ENCODE data around the gene SERPINE2.

The SERPINE2 gene

DNA sequence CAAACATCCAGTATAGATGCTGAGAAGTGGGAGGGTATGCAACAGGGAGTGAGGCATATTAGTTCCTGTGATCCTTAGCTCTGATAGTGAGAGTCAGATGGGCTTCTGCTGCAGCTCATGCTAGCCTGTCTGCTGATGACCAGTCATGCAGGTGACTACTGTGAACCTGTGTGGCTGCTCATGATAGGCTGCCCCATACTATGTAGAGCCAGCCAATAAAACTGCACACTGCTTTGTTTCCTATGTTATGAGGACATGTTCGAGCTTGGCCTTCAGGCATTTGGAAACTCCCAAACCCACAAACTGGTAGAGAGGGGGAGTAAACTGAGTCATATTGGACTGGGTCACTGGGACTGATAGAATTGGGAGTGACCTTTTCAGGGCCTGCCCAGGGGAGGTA, 20.1 kb upstream of the SERPINE2 start:
- no peaks in the 10 kb centered on the region for H3K36me3 Mint-ChIP-seq (ENCODE audit: low read depth)
- H3K27ac Mint-ChIP-seq, result no peak overlapping the region
- no peak overlapping the region for H3K4me3 Mint-ChIP-seq
- H3K27me3 Mint-ChIP-seq (ENCODE audit: low read depth), result peaks cover 7% of the 10 kb centered on the region
- peaks cover 5% of the 10 kb centered on the region for H3K9me3 Mint-ChIP-seq
- peaks cover 32% of the 10 kb centered on the region for H3K4me1 Mint-ChIP-seq
- TF ChIP-seq CTCF (IDR thresholded peaks at IDR 0.05; ENCODE audit: unreplicated experiment in 3 of 3), result no peak

DNA sequence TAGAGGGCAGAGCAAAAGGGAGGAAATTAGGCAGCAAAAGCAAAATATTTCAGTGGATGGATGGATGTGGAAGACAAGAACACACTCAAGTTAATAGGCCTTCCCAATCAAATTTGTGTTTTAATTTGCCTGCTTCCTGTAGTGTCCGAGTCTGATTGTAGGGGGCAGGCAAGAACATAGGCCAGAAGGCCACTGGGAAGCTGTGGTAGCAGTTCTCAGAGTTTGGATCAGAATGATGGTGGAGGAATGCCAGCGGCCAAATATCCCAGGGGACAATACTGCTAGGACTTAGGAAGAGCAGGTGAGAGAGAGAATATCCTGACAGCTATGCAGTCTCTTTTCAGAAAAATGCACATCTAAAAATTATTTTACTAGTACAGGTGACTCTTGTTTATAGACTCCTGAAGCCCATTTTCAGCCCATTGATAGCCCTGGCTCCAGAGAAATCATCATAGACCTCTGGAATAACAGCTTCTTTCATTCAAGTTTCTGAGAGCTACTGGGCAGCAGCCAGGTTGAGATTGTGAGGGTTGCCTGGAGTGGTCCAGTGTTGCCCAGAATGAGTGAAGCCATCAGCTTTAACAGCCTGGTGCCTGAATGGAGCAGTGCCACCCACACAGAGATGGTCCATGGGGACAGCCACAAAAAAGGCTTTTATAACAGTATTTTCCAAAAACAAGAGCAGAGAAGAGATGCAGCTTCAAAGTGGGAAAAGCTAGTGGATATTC, 19.1 kb upstream of the SERPINE2 start:
- Mint-ChIP-seq H3K27me3 (ENCODE audit: low read depth) (peaks cover 7% of the 10 kb centered on the region), H3K4me1 (peaks cover 30% of the 10 kb centered on the region), H3K27ac (no peak overlapping the region), H3K36me3 (ENCODE audit: low read depth) (no peaks in the 10 kb centered on the region), H3K4me3 (no peak overlapping the region), H3K9me3 (peaks cover 5% of the 10 kb centered on the region)
- TF ChIP-seq CTCF (IDR thresholded peaks at IDR 0.05; ENCODE audit: unreplicated experiment in 3 of 3), result no peak

- no peak for TF ChIP-seq CTCF (IDR thresholded peaks at IDR 0.05; ENCODE audit: unreplicated experiment in 3 of 3)
- peaks cover 7% of the 10 kb centered on the region for H3K27me3 Mint-ChIP-seq (ENCODE audit: low read depth)
- H3K27ac Mint-ChIP-seq, result no peak overlapping the region
- peaks cover 17% of the 10 kb centered on the region for H3K4me1 Mint-ChIP-seq
- peaks cover 5% of the 10 kb centered on the region for H3K9me3 Mint-ChIP-seq
- no peak overlapping the region for H3K4me3 Mint-ChIP-seq
- H3K36me3 Mint-ChIP-seq (ENCODE audit: low read depth), result no peaks in the 10 kb centered on the region
Observed at GRCh38 chr2:224056889-224057288, 17.8 kb upstream of the SERPINE2 start.

- Mint-ChIP-seq H3K27ac (no peak overlapping the region), H3K9me3 (peaks cover 5% of the 10 kb centered on the region), H3K4me3 (no peak overlapping the region), H3K36me3 (ENCODE audit: low read depth) (no peaks in the 10 kb centered on the region), H3K4me1 (no peaks in the 10 kb centered on the region), H3K27me3 (ENCODE audit: low read depth) (peaks cover 8% of the 10 kb centered on the region)
- TF ChIP-seq CTCF (IDR thresholded peaks at IDR 0.05; ENCODE audit: unreplicated experiment in 3 of 3), result no peak
Observed at GRCh38 chr2:224055101-224055500, 16.0 kb upstream of the SERPINE2 start.

- TF ChIP-seq CTCF (IDR thresholded peaks at IDR 0.05; ENCODE audit: unreplicated experiment in 3 of 3), result no peak
- Mint-ChIP-seq H3K4me3 (no peak overlapping the region), H3K36me3 (ENCODE audit: low read depth) (no peaks in the 10 kb centered on the region), H3K27ac (no peak overlapping the region), H3K27me3 (ENCODE audit: low read depth) (peaks cover 22% of the 10 kb centered on the region), H3K4me1 (peaks cover 9% of the 10 kb centered on the region), H3K9me3 (peaks cover 2% of the 10 kb centered on the region)
Observed at GRCh38 chr2:224046752-224047151, 7.7 kb upstream of the SERPINE2 start.

DNA sequence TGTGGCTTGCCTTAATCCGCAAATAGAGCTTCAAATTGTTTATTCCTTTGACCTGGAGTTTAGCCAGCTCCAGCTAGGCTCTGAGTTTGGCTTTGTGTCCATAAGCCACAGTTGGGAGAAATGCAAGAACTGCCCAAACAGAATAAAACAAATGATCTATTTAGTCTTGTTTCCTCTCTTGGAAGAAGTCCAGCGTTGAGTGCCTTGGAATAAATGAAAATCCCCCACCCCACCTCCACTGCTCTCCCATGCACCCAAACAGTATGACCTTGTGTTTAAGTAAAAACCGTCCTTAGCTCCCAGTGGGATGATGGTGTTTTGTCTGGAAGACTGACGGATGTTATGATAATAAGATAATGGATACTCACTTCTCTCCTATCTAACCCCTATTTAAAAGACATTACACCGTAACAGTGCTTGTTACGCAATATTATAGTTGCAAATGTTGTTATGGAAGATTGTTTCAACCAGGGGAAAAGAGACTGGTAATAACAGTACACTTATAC, 3.2 kb upstream of the SERPINE2 start:
- peak overlapping the region in 2 of 3 experiments; percentile 48 to 52 for H3K27ac Mint-ChIP-seq
- H3K27me3 Mint-ChIP-seq (ENCODE audit: low read depth), result peaks cover 34% of the 10 kb centered on the region
- H3K4me1 Mint-ChIP-seq, result peaks cover 24% of the 10 kb centered on the region
- no peaks in the 10 kb centered on the region for H3K36me3 Mint-ChIP-seq (ENCODE audit: low read depth)
- H3K4me3 Mint-ChIP-seq, result peak overlapping the region in 2 of 3 experiments; percentile 56 to 64
- TF ChIP-seq CTCF (IDR thresholded peaks at IDR 0.05; ENCODE audit: unreplicated experiment in 3 of 3), result no peak
- H3K9me3 Mint-ChIP-seq, result peaks cover 2% of the 10 kb centered on the region

Data from nephron (organoid).